ENCODE measurements around the gene MAGI1.

- TF ChIP-seq RARB (CRISPR knock-in tag; IDR thresholded peaks at IDR 0.05): no peak
- TF ChIP-seq ZFP30 (CRISPR knock-in tag; IDR thresholded peaks at IDR 0.05): no peak
- no peak for TF ChIP-seq ARNTL (CRISPR knock-in tag; IDR thresholded peaks at IDR 0.05; ENCODE audit: borderline replicate concordance, low read depth)
- TF ChIP-seq CSRNP3 (CRISPR knock-in tag; IDR thresholded peaks at IDR 0.05): no peak
- TF ChIP-seq TOX (CRISPR knock-in tag; IDR thresholded peaks at IDR 0.05; ENCODE audit: borderline replicate concordance): no peak
- no peak for TF ChIP-seq ZNF8 (CRISPR knock-in tag; IDR thresholded peaks at IDR 0.05)
- TF ChIP-seq, protein P1, sequence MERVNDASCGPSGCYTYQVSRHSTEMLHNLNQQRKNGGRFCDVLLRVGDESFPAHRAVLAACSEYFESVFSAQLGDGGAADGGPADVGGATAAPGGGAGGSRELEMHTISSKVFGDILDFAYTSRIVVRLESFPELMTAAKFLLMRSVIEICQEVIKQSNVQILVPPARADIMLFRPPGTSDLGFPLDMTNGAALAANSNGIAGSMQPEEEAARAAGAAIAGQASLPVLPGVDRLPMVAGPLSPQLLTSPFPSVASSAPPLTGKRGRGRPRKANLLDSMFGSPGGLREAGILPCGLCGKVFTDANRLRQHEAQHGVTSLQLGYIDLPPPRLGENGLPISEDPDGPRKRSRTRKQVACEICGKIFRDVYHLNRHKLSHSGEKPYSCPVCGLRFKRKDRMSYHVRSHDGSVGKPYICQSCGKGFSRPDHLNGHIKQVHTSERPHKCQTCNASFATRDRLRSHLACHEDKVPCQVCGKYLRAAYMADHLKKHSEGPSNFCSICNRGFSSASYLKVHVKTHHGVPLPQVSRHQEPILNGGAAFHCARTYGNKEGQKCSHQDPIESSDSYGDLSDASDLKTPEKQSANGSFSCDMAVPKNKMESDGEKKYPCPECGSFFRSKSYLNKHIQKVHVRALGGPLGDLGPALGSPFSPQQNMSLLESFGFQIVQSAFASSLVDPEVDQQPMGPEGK (CRISPR knock-in tag; IDR thresholded peaks at IDR 0.05; ENCODE audit: borderline replicate concordance): no peak
- no peak for TF ChIP-seq ESRRG (CRISPR knock-in tag; IDR thresholded peaks at IDR 0.05)
- TF ChIP-seq, protein P2, sequence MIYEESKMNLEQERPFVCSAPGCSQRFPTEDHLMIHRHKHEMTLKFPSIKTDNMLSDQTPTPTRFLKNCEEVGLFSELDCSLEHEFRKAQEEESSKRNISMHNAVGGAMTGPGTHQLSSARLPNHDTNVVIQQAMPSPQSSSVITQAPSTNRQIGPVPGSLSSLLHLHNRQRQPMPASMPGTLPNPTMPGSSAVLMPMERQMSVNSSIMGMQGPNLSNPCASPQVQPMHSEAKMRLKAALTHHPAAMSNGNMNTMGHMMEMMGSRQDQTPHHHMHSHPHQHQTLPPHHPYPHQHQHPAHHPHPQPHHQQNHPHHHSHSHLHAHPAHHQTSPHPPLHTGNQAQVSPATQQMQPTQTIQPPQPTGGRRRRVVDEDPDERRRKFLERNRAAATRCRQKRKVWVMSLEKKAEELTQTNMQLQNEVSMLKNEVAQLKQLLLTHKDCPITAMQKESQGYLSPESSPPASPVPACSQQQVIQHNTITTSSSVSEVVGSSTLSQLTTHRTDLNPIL (CRISPR knock-in tag; IDR thresholded peaks at IDR 0.05; ENCODE audit: low read depth): no peak
- no peak for TF ChIP-seq PPARA (CRISPR knock-in tag; IDR thresholded peaks at IDR 0.05; ENCODE audit: borderline replicate concordance)
- no peak for TF ChIP-seq BACH2 (CRISPR knock-in tag; IDR thresholded peaks at IDR 0.05; ENCODE audit: borderline replicate concordance)
- TF ChIP-seq GLIS3 (CRISPR knock-in tag; IDR thresholded peaks at IDR 0.05): no peak
Observed at GRCh38 chr3:65979731-65980130, 59.0 kb downstream of the MAGI1 start.
